Keratinocyte (primary cell): Measurements from ENCODE around the gene CCDC149. TPM values are rescaled to one million over a fixed set of nuclear protein-coding genes. Genes with fewer than 3 reads are reported as not detected.

ENCODE experiments used
- DNase-seq: peaks from one replicate; pipeline ENCODE4 v3.0.0-alpha.2; 2011; ENCODE audit warnings: low read depth, missing footprints, low spot score
- FAIRE-seq: peaks from 2 replicates; lab custom pipeline; 2011; peaks lifted over from hg19 to GRCh38; lab: Jason Lieb, UNC
- H2AFZ ChIP-seq: 2 replicates; pipeline ENCODE4 v1.6.0; 2012; ENCODE audit warnings: low read length, control low read depth, inconsistent platforms; ENCODE audit not compliant: control insufficient read depth
- H3K27ac ChIP-seq: 2 replicates; pipeline ENCODE4 v1.5.1; 2011; ENCODE audit warnings: low read length; ENCODE audit not compliant: control insufficient read depth, insufficient read depth
- H3K27me3 ChIP-seq: 3 replicates; pipeline ENCODE4 v1.6.0; 2011; ENCODE audit warnings: low read length; ENCODE audit not compliant: control insufficient read depth, insufficient read depth; ENCODE audit errors: extremely low read depth
- H3K36me3 ChIP-seq, 2 experiments: 2 replicates in 1 of 2; 3 replicates in 1 of 2; pipeline ENCODE4 v1.5.1; 2011; ENCODE audit warnings: low read length in 2 of 2, mild to moderate bottlenecking in 1 of 2; ENCODE audit not compliant: control insufficient read depth in 2 of 2, insufficient read depth in 2 of 2; ENCODE audit errors: extremely low read depth in 1 of 2
- H3K4me1 ChIP-seq: 3 replicates; pipeline ENCODE4 v1.5.1; 2011; ENCODE audit warnings: low read length; ENCODE audit not compliant: control insufficient read depth, insufficient read depth; ENCODE audit errors: extremely low read depth
- H3K4me2 ChIP-seq: 3 replicates; pipeline ENCODE4 v1.6.0; 2011; ENCODE audit warnings: low read depth, low read length; ENCODE audit not compliant: control insufficient read depth, insufficient read depth; ENCODE audit errors: extremely low read depth
- H3K4me3 ChIP-seq, 3 experiments: fragments of 200-600 bp in 1 of 3; sonication (generic) in 1 of 3; 2 replicates in 2 of 3; 3 replicates in 1 of 3; pipeline ENCODE4 v1.5.1; 2011 to 2016; ENCODE audit warnings: low read length in 3 of 3, mild to moderate bottlenecking in 3 of 3, control low read depth in 2 of 3, inconsistent platforms in 1 of 3, low read depth in 1 of 3, mixed read lengths in 1 of 3, mixed run types in 1 of 3, moderate library complexity in 1 of 3; ENCODE audit not compliant: control insufficient read depth in 2 of 3, insufficient read depth in 2 of 3; ENCODE audit errors: extremely low read depth in 1 of 3
- H3K79me2 ChIP-seq: 2 replicates; pipeline ENCODE4 v1.6.0; 2012; ENCODE audit warnings: low read length; ENCODE audit not compliant: control insufficient read depth, insufficient read depth
- H3K9ac ChIP-seq: 3 replicates; pipeline ENCODE4 v1.6.0; 2011; ENCODE audit warnings: low read length; ENCODE audit not compliant: control insufficient read depth, insufficient read depth; ENCODE audit errors: extremely low read depth
- H3K9me1 ChIP-seq: 3 replicates; pipeline ENCODE4 v1.6.0; 2011; ENCODE audit warnings: low read length; ENCODE audit not compliant: control insufficient read depth, insufficient read depth; ENCODE audit errors: extremely low read depth
- H3K9me3 ChIP-seq: 2 replicates; pipeline ENCODE4 v1.5.1; 2012; ENCODE audit warnings: low read depth, low read length; ENCODE audit not compliant: control insufficient read depth
- H4K20me1 ChIP-seq: 3 replicates; pipeline ENCODE4 v1.6.0; 2011; ENCODE audit warnings: low read length; ENCODE audit not compliant: control insufficient read depth, insufficient read depth; ENCODE audit errors: extremely low read depth
- CTCF ChIP-seq, 3 experiments: IDR thresholded peaks in 1 of 3; conservative IDR thresholded peaks in 1 of 3; optimal IDR thresholded peaks in 1 of 3; 2 replicates in 2 of 3; 3 replicates in 1 of 3; pipeline versions ENCODE3 to v1.5.1; 2011; ENCODE audit warnings: low read length in 3 of 3, mild to moderate bottlenecking in 3 of 3, moderate library complexity in 2 of 3, control low read depth in 1 of 3, inconsistent platforms in 1 of 3; ENCODE audit not compliant: insufficient read depth in 2 of 3; ENCODE audit errors: extremely low read depth in 1 of 3
- EZH2 ChIP-seq: IDR thresholded peaks from one replicate; pipeline ENCODE4 v1.6.1; 2012; ENCODE audit warnings: inconsistent platforms, mild to moderate bottlenecking, low read length, moderate library complexity
- dilution Hi-C: fragments of 300-500 bp; cut with MboI; formaldehyde crosslinking; loops from one replicate; pipeline ENCODE4 v1.7.0; 2020; ENCODE audit warnings: low sequenced_read_pairs; ENCODE audit not compliant: extremely low pct_ligation_motif_present
- polyA plus RNA-seq, 5 experiments: library from polyadenylated mRNA; depleted of rRNA in 3 of 5; stranded (reverse) in 3 of 5; stranded (forward) in 1 of 5; unstranded in 1 of 5; fragments of >200 nt; gene quantifications; 1 replicate in 1 of 5; 2 replicates in 3 of 5; 3 replicates in 1 of 5; pipeline versions ENCODE4 v1.2.1 to v1.2.3, GENCODE V29; 2011 to 2012; ENCODE audit warnings: missing spikeins in 2 of 5, low read depth in 1 of 5, low replicate concordance in 1 of 5

The CCDC149 gene
- polyA plus RNA-seq, 1 donor (not counting 4 experiments of a cell fraction or from before 2014, with no cell fraction given), result 2.1 TPM

DNA sequence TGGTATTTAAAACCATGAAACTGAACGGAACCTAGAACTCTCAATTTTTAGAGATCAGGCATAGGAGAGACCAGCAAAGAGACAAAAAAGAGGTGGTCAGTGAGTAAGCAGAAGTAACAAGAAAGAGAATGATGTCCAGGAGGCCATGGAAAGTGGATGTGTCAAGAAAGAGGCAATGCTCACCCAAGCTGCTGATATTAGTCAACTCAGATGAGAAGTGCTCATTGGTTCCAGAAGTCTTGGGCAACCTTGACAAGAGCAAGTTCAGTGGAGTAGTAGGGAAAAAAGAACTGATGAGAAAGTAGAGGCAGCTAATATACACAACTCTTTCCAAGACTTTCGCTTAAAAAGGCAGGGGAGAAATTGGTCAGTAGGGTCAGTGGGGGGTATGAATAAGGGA, 23.0 kb upstream of the CCDC149 start:
- DNase-seq (no peak), FAIRE-seq (no peak)
- H3K4me2 ChIP-seq, result no peak overlapping the region
- no peaks in the 10 kb centered on the region for H3K9me1 ChIP-seq
- H3K4me3 ChIP-seq, result no peak overlapping the region
- H3K36me3 ChIP-seq, result no peaks in the 10 kb centered on the region
- dilution Hi-C loops, result no loop called here
- no peak for TF ChIP-seq CTCF (optimal IDR thresholded peaks at IDR 0.05 in 1 of 3, IDR thresholded peaks at IDR 0.05 in 1 of 3, conservative IDR thresholded peaks at IDR 0.05 in 1 of 3; ENCODE audit: extremely low read depth in 1 of 3, insufficient read depth in 2 of 3, low read length in 3 of 3)
- TF ChIP-seq EZH2, result no peak
- peaks cover 2% of the 10 kb centered on the region for H3K9me3 ChIP-seq
- no peaks in the 10 kb centered on the region for H4K20me1 ChIP-seq
- H3K9ac ChIP-seq, result no peak overlapping the region
- H3K27ac ChIP-seq, result no peak overlapping the region
- H3K79me2 ChIP-seq, result no peaks in the 10 kb centered on the region
- H3K4me1 ChIP-seq, result no peaks in the 10 kb centered on the region
- no peak overlapping the region for H2AFZ ChIP-seq
- peaks cover 5% of the 10 kb centered on the region for H3K27me3 ChIP-seq

- no peaks in the 10 kb centered on the region for H4K20me1 ChIP-seq
- no peak overlapping the region for H3K4me3 ChIP-seq
- no peak overlapping the region for H2AFZ ChIP-seq
- H3K9ac ChIP-seq, result no peak overlapping the region
- no peaks in the 10 kb centered on the region for H3K36me3 ChIP-seq
- no peaks in the 10 kb centered on the region for H3K4me1 ChIP-seq
- FAIRE-seq (no peak), DNase-seq (no peak)
- TF ChIP-seq EZH2 (no peak), CTCF (optimal IDR thresholded peaks at IDR 0.05 in 1 of 3, IDR thresholded peaks at IDR 0.05 in 1 of 3, conservative IDR thresholded peaks at IDR 0.05 in 1 of 3; ENCODE audit: extremely low read depth in 1 of 3, insufficient read depth in 2 of 3, low read length in 3 of 3) (no peak)
- no peaks in the 10 kb centered on the region for H3K79me2 ChIP-seq
- peaks cover 5% of the 10 kb centered on the region for H3K27me3 ChIP-seq
- H3K27ac ChIP-seq, result no peak overlapping the region
- dilution Hi-C loops, result no loop called here
- peaks cover 2% of the 10 kb centered on the region for H3K9me3 ChIP-seq
- no peaks in the 10 kb centered on the region for H3K9me1 ChIP-seq
- H3K4me2 ChIP-seq, result no peak overlapping the region
Measured at GRCh38 chr4:24934311-24934710, 21.5 kb upstream of the CCDC149 start.
